Testis (tissue), 2 donors: ENCODE data around the gene RNF114.

ENCODE experiments used
- CTCF ChIP-seq, 3 experiments: fragments of 450-650 bp in 2 of 3; fragments of 200-600 bp in 1 of 3; sonication (generic) in 1 of 3; IDR thresholded peaks; one replicate each; pipeline ENCODE4 v1.5.1; 2016 to 2019; ENCODE audit warnings: antibody characterized with exemption in 3 of 3, mild to moderate bottlenecking in 2 of 3, moderate library complexity in 1 of 3
- POLR2A ChIP-seq: fragments of 450-650 bp; IDR thresholded peaks from one replicate; pipeline ENCODE4 v1.6.1; 2017; ENCODE audit warnings: antibody characterized with exemption, mild to moderate bottlenecking, moderate library complexity

- TF ChIP-seq CTCF (IDR thresholded peaks at IDR 0.05) (no peak), POLR2A (no peak)
Observed at GRCh38 chr20:49951151-49951550, 15.0 kb downstream of the RNF114 start.
